GM12875 (cell line): ENCODE results near the gene PRRX1.

ENCODE experiments used
- H3K4me3 ChIP-seq: one replicate; pipeline ENCODE4 v1.5.1; 2011; ENCODE audit warnings: low read depth, low read length, control low read depth
- CTCF ChIP-seq: IDR thresholded peaks from 2 replicates; pipeline ENCODE4 v1.5.1; 2011; ENCODE audit warnings: low read depth, mild to moderate bottlenecking, control low read depth, inconsistent platforms, low read length, moderate library complexity, borderline replicate concordance; ENCODE audit not compliant: insufficient read depth

Gene PRRX1

DNA sequence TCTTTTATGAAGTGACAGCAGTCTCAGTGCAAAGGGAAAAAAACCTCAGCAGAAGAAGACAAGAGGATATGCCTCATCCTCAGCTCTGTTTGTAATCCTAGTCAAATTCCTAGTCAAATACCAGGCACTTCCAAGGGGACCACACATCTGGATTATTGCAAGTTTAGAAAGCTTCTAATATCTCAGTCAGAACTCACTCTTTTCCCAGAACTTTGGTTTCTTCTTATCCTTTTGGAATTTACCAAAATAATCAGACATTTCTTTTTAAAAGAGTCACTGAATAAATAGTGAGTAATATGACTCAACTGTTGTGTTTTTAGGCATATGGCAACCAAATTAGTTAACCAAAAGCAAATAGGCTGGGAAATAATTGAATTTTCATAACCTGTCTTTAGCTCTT lies 47.8 kb downstream of the PRRX1 start:
- TF ChIP-seq CTCF: no peak
- H3K4me3 ChIP-seq: no peak overlapping the region

DNA sequence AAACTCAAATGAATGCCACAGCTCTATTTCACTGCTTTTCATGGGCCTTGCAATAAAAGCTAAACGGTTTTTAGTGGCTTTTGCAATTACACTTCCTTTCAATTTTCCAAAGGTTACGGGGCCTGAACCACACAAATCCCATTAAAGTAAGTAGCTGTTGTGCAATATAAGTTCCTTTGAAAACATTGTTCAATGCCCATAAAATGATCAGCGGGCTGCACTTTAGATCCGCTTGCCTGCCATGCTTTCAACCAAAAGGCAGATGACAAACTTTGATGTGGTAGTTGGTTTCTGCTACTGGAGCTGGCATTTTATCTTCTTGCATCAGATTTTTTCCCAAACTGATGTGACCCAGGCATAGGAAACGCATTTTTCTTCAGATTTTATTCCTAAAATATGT lies 50.2 kb downstream of the PRRX1 start:
- no peak overlapping the region for H3K4me3 ChIP-seq
- TF ChIP-seq CTCF: no peak

GRCh38 chr1:170714938-170715337 lies 51.0 kb downstream of the PRRX1 start:
- TF ChIP-seq CTCF: no peak
- no peak overlapping the region for H3K4me3 ChIP-seq

- no peak for TF ChIP-seq CTCF
- no peak overlapping the region for H3K4me3 ChIP-seq
These were observed 53.0 kb downstream of the PRRX1 start for GRCh38 chr1:170716835-170717429.

DNA sequence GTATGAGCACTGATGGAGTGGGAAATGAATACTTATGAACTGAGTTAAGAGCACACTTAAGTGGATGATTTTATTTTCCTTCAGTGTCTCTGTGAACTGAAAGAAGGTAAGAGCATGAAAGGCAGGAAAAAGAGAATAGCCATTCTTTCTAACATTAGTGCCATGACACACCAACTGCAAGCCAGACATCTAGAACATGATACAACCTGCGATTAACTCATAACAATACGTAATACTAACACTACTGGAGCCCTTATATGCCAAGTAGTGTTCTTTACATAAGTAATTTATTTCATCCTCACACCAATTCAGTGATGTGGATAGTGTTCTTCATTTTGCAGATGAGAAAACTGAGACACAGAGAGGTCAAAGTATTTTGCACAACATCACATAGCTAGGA lies 56.7 kb downstream of the PRRX1 start:
- TF ChIP-seq CTCF: no peak
- H3K4me3 ChIP-seq: no peak overlapping the region

DNA sequence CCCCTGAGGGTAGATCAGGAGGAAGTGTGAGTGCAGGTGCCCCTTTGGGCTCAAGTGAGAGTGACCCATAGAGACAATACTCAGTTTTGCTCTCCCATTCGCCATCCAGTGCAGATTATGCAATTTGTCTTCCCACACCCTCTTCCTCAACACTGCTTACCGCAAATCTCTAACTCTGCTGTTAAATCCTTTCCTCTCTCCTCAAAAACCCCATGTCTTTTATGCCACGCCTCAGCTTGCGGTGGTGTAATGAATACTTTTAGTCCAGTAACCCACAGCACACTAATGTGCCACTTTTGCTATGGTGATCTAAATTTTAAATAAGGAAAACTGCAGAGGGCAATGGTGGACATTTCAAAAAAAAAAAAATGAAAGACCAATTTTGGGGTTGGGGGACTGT lies 57.7 kb downstream of the PRRX1 start:
- H3K4me3 ChIP-seq: no peak overlapping the region
- TF ChIP-seq CTCF: no peak

GRCh38 chr1:170723518-170723917 lies 59.6 kb downstream of the PRRX1 start:
- TF ChIP-seq CTCF: no peak
- H3K4me3 ChIP-seq: no peak overlapping the region
